K562 (cell line): ENCODE measurements around the gene PELI2. TPM values are rescaled to one million over a fixed set of nuclear protein-coding genes. Genes with fewer than 3 reads are reported as not detected.

Source experiments
- ATAC-seq: fragments of 200-7000 bp; cut with Tn5 transposase; 3 replicates; pipeline ENCODE4 v1.9.1; 2020; ENCODE audit warnings: moderate library complexity
- BruUV-seq: library from RNA; stranded (reverse); fragments of 400-500 nt; replicated peaks from 2 replicates; lab custom pipeline; 2021; lab: Mats Ljungman, UMichigan
- CTCF ChIA-PET: fragments of 300-600 bp; formaldehyde crosslinking; extraction: SDS; loops from one replicate; lab custom pipeline; 2021; ENCODE audit warnings: low intra/inter-chr PET ratio; lab: Yijun Ruan, JAX
- POLR2A ChIA-PET: fragments of 300-600, 350-650 bp; sonication (Branson Sonifier 250); formaldehyde crosslinking; extraction: SDS; loops from one replicate; lab custom pipeline; 2021; ENCODE audit warnings: antibody characterized with exemption, inconsistent platforms; lab: Yijun Ruan, JAX
- DNase-seq, 4 experiments: peaks; one replicate each; pipeline versions ENCODE4 v3.0.0 to v3.0.0-alpha.2; 2011 to 2018; ENCODE audit warnings: low spot score in 3 of 4, mixed read lengths in 3 of 4; ENCODE audit errors: extremely low read depth in 1 of 4
- FAIRE-seq: peaks from 2 replicates; lab custom pipeline; 2011; peaks lifted over from hg19 to GRCh38; lab: Jason Lieb, UNC
- H2AFZ ChIP-seq: 2 replicates; pipeline ENCODE4 v1.6.0; 2011; ENCODE audit warnings: low read depth, low read length, control low read depth, inconsistent platforms
- H3K27ac ChIP-seq: fragments of 200-600 bp; 3 replicates; pipeline ENCODE4 v1.8.0; 2011; ENCODE audit warnings: low read depth, mild to moderate bottlenecking, control low read depth, inconsistent platforms, low read length, moderate library complexity, mixed read lengths; ENCODE audit errors: extremely low read depth
- H3K27me3 ChIP-seq, 2 experiments: fragments of 300-600 bp in 1 of 2; 2 replicates in 1 of 2; 3 replicates in 1 of 2; pipeline versions ENCODE4 v1.6.0 to v1.8.0; 2011; ENCODE audit warnings: inconsistent platforms in 2 of 2, low read length in 2 of 2, mild to moderate bottlenecking in 1 of 2, mixed read lengths in 1 of 2, moderate library complexity in 1 of 2; ENCODE audit not compliant: control insufficient read depth in 2 of 2, insufficient read depth in 2 of 2
- H3K36me3 ChIP-seq: fragments of 300-600 bp; 3 replicates; pipeline ENCODE4 v1.8.0; 2011; ENCODE audit warnings: mild to moderate bottlenecking, low read length, inconsistent platforms; ENCODE audit not compliant: control insufficient read depth, insufficient read depth
- H3K4me1 ChIP-seq, 2 experiments: fragments of 200-600 bp in 1 of 2; replicated peaks in 1 of 2; 2 replicates in 1 of 2; 3 replicates in 1 of 2; pipeline versions ENCODE4 v1.5.1 to v1.8.0; 2011; ENCODE audit warnings: inconsistent platforms in 2 of 2, low read length in 2 of 2, mild to moderate bottlenecking in 1 of 2, mixed read lengths in 1 of 2, moderate library complexity in 1 of 2; ENCODE audit not compliant: control insufficient read depth in 2 of 2, insufficient read depth in 2 of 2
- H3K4me2 ChIP-seq: 2 replicates; pipeline ENCODE4 v1.6.1; 2011; ENCODE audit warnings: low read length, control low read depth, inconsistent platforms, mixed read lengths; ENCODE audit not compliant: insufficient read depth
- H3K4me3 ChIP-seq: fragments of 200-600 bp; sonication (generic), shearing (Covaris generic); 2 replicates; pipeline ENCODE4 v1.5.1; 2016; ENCODE audit warnings: control low read depth, inconsistent platforms
- H3K79me2 ChIP-seq: fragments of 200-600 bp; 3 replicates; pipeline ENCODE4 v1.8.0; 2011; ENCODE audit warnings: low read length, inconsistent platforms; ENCODE audit not compliant: control insufficient read depth, insufficient read depth
- H3K9ac ChIP-seq, 2 experiments: 2 replicates each; pipeline versions ENCODE4 v1.6.0 to v1.6.1; 2011; ENCODE audit warnings: low read depth in 2 of 2, low read length in 2 of 2, control low read depth in 1 of 2, inconsistent platforms in 1 of 2, mild to moderate bottlenecking in 1 of 2, mixed read lengths in 1 of 2; ENCODE audit not compliant: insufficient read depth in 1 of 2
- H3K9me1 ChIP-seq: one replicate; pipeline ENCODE4 v1.6.0; 2011; ENCODE audit warnings: inconsistent platforms, mild to moderate bottlenecking, low read length, moderate library complexity; ENCODE audit not compliant: control insufficient read depth, insufficient read depth
- H3K9me3 ChIP-seq: replicated peaks from 2 replicates; pipeline ENCODE4 v1.5.1; 2011; ENCODE audit warnings: low read depth, low read length, inconsistent platforms; ENCODE audit not compliant: control insufficient read depth, insufficient read depth
- H4K20me1 ChIP-seq: replicated peaks from 2 replicates; pipeline ENCODE4 v1.6.1; 2011; ENCODE audit warnings: low read length, inconsistent platforms, mixed read lengths; ENCODE audit not compliant: control insufficient read depth, insufficient read depth
- ARHGAP35 ChIP-seq: fragments of 450-650 bp; IDR thresholded peaks from 2 replicates; pipeline ENCODE4 v1.6.1; 2018; ENCODE audit not compliant: partially characterized antibody
- E2F1 ChIP-seq: sonication (generic); formaldehyde crosslinking; IDR thresholded peaks from 2 replicates; pipeline ENCODE4 v1.8.1; 2023; ENCODE audit warnings: mild to moderate bottlenecking, missing genetic modification reagents, moderate library complexity
- ELK1 ChIP-seq: sonication (generic); formaldehyde crosslinking; IDR thresholded peaks from 2 replicates; pipeline ENCODE4 v1.8.1; 2022; ENCODE audit warnings: missing genetic modification reagents
- GABPB1 ChIP-seq: sonication (generic); formaldehyde crosslinking; IDR thresholded peaks from 2 replicates; pipeline ENCODE4 v1.8.0; 2022; ENCODE audit warnings: mild to moderate bottlenecking, missing genetic modification reagents
- NRF1 ChIP-seq, 2 experiments: fragments of 450-650 bp; IDR thresholded peaks in 1 of 2; conservative IDR thresholded peaks in 1 of 2; 2 replicates each; pipeline ENCODE4 v1.6.1; 2014; ENCODE audit warnings: mild to moderate bottlenecking in 2 of 2
- PHF20 ChIP-seq: fragments of 450-650 bp; IDR thresholded peaks from 2 replicates; pipeline ENCODE4 v1.6.1; 2018; ENCODE audit not compliant: partially characterized antibody
- WHSC1 ChIP-seq: IDR thresholded peaks from one replicate; pipeline ENCODE4 v1.6.1; 2012; ENCODE audit warnings: low read length, control low read depth, inconsistent platforms
- ZBTB1 ChIP-seq: sonication (generic); formaldehyde crosslinking; IDR thresholded peaks from 2 replicates; pipeline ENCODE4 v1.8.1; 2023; ENCODE audit warnings: missing genetic modification reagents, low read depth, mild to moderate bottlenecking, borderline replicate concordance
- ZNF124 ChIP-seq: sonication (generic); formaldehyde crosslinking; IDR thresholded peaks from 2 replicates; pipeline ENCODE4 v1.8.1; 2022; ENCODE audit warnings: missing genetic modification reagents
- WGBS: fragments of 100-300 bp; shearing (Covaris generic); methylation state at CpG from one replicate; pipeline ENCODE4 v1.1.6; 2016; ENCODE audit warnings: low coverage, mixed read lengths; ENCODE audit not compliant: insufficient coverage; ENCODE audit errors: missing lambda C conversion rate; 5-methylcytosine and 5-hydroxymethylcytosine counted together
- in situ Hi-C: fragments of 300-500 bp; cut with MboI; formaldehyde crosslinking; loops from 4 replicates; pipeline ENCODE4 v1.15.0; 2018; ENCODE audit warnings: inconsistent platforms, mixed read lengths
- intact Hi-C: fragments of 100-400 bp; cut with micrococcal nuclease; formaldehyde crosslinking; loops from 2 replicates; pipeline ENCODE4 v1.14.2; 2022
- polyA plus RNA-seq, 8 experiments: library from polyadenylated mRNA; depleted of rRNA in 4 of 8; stranded (reverse) in 5 of 8; unstranded in 3 of 8; fragments of >200 nt; fragmentation: Nextera tagmentation in 2 of 8; fragmentation: Illumina TruSeq in 1 of 8; extraction: Ambion mirVana in 2 of 8; extraction: Trizol in 1 of 8; gene quantifications; 2 replicates each; pipeline versions ENCODE4 v1.2.1 to v1.2.3, GENCODE V29; 2011 to 2014; ENCODE audit warnings: inconsistent platforms in 1 of 8, missing spikeins in 1 of 8
- total RNA-seq, 7 experiments: library from RNA; depleted of rRNA in 6 of 7; stranded (reverse); fragments of >200 nt in 6 of 7; fragmentation: Illumina TruSeq in 2 of 7; extraction: Trizol in 2 of 7; gene quantifications; 2 replicates each; pipeline versions ENCODE4 v1.2.1 to v1.2.3, GENCODE V29; 2011 to 2021; ENCODE audit warnings: low replicate concordance in 1 of 7
- TF ChIP-seq, protein P1 (sequence below): IDR thresholded peaks from 3 replicates; pipeline ENCODE4 v1.6.1; 2011; ENCODE audit warnings: borderline replicate concordance, mild to moderate bottlenecking; ENCODE audit not compliant: insufficient read length, insufficient read depth

PELI2 gene
- total and polyA plus RNA-seq, 9 of the 15 experiments (the other 6 are each of a cell fraction or from before 2014, with no cell fraction given), result 0.20 to 1.5 (median 0.44) TPM

- no peak for TF ChIP-seq GABPB1
- TF ChIP-seq PHF20, result no peak
- no peak for TF ChIP-seq ZBTB1 (CRISPR knock-in tag)
- TF ChIP-seq ARHGAP35, result no peak
- TF ChIP-seq NRF1 (conservative IDR thresholded peaks at IDR 0.05 in 1 of 2, IDR thresholded peaks at IDR 0.05 in 1 of 2), result no peak
- TF ChIP-seq WHSC1, result no peak
- TF ChIP-seq E2F1 (CRISPR knock-in tag), result no peak
- TF ChIP-seq, protein P1, sequence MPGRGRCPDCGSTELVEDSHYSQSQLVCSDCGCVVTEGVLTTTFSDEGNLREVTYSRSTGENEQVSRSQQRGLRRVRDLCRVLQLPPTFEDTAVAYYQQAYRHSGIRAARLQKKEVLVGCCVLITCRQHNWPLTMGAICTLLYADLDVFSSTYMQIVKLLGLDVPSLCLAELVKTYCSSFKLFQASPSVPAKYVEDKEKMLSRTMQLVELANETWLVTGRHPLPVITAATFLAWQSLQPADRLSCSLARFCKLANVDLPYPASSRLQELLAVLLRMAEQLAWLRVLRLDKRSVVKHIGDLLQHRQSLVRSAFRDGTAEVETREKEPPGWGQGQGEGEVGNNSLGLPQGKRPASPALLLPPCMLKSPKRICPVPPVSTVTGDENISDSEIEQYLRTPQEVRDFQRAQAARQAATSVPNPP, result no peak
- no peak for TF ChIP-seq ZNF124 (CRISPR knock-in tag)
- TF ChIP-seq ELK1, result no peak
- H4K20me1 ChIP-seq, result no peaks in the 10 kb centered on the region
- ATAC-seq, result no peak
- no peak overlapping the region for H2AFZ ChIP-seq
- H3K9ac ChIP-seq, result no peak overlapping the region
- H3K27ac ChIP-seq, result no peak overlapping the region
- intact Hi-C loops, result no loop called here
- no TSS peak for BruUV-seq
- no peak for FAIRE-seq
- no peaks in the 10 kb centered on the region for H3K4me1 ChIP-seq
- no peaks in the 10 kb centered on the region for H3K79me2 ChIP-seq
- CTCF ChIA-PET, result no interaction called here
- DNase-seq, result no peak
- H3K4me2 ChIP-seq, result no peak overlapping the region
- H3K9me3 ChIP-seq, result no peaks in the 10 kb centered on the region
- in situ Hi-C loops, result no loop called here
- H3K36me3 ChIP-seq, result no peaks in the 10 kb centered on the region
- WGBS, result 0% methylated on average over 5 of the region's 5 CpGs
- H3K27me3 ChIP-seq, result peaks cover 0 to 10% of the 10 kb centered on the region in 2 experiments; a peak in 2 of 5 replicates
- no peaks in the 10 kb centered on the region for H3K9me1 ChIP-seq
- POLR2A ChIA-PET, result interaction anchor here (0.6 to 1.4 kb wide), 3 partner anchors 8 to 233 kb away, joined by 3 read pairs; no protein-coding TSS in a partner anchor
- H3K4me3 ChIP-seq, result no peak overlapping the region
These were observed 10.6 kb upstream of the PELI2 start for GRCh38 chr14:56107615-56108014.
